DMS 273 (cell line): ENCODE data around the gene LSM11.
"Not testable (repeated sequence)": the region's sequence is repeated elsewhere in the genome, so short reads cannot be mapped to it uniquely, and the experiment has no call there.

Experiments used
- DNase-seq: peaks from one replicate; lab custom pipeline; 2025; ENCODE audit not compliant: unreplicated experiment; lab: John Stamatoyannopoulos, UW

Gene LSM11

DNA sequence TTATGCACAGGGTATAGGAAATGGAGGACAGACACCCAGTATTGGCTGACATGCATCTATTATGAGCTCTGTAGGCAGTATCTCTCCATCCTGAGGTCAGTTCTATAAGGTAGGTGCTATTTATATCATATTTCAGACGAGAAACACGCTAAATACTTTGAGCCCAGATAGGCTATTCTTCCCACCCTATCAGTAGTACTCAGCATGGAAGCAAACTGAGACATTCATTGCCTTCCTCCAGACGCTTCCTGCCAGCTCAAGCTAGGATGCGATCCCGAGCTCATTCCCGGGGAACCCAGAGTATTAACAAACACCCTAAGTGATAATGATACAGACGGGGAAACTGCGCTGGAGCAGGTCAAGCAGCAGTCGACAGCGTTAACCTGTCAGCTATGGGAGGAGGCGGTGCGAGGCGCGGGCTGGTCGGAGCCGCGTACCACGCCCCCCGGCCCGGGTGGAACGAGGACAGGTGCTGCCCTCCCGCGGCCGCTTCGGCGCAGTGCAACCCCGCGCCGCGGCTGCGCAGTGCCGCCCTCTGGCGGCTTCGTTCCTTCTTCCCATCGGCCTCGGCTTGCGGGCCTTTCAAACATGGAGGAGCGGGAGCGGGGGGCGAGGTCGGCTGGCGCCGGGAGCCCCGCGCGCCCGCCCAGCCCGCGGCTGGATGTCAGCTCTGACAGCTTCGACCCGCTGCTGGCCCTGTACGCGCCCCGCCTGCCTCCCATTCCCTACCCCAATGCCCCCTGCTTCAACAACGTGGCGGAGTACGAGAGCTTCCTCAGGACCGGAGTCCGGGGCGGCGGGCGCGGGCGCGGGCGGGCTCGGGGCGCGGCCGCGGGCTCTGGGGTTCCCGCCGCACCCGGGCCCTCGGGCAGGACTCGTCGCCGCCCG lies at the start of gene LSM11:
Gene LSM11, plus strand, starts transcription at position 550 of the 888 bp plus-strand sequence. Its CDS starts 39 bp downstream, at position 589.
- DNase-seq = peak; percentile 94

- not testable (repeated sequence) for DNase-seq
Measured at GRCh38 chr5:157693816-157694215, 49.7 kb upstream of the LSM11 start.

- DNase-seq = not testable (repeated sequence)
Measured at GRCh38 chr5:157696154-157696553, 47.4 kb upstream of the LSM11 start.

DNA sequence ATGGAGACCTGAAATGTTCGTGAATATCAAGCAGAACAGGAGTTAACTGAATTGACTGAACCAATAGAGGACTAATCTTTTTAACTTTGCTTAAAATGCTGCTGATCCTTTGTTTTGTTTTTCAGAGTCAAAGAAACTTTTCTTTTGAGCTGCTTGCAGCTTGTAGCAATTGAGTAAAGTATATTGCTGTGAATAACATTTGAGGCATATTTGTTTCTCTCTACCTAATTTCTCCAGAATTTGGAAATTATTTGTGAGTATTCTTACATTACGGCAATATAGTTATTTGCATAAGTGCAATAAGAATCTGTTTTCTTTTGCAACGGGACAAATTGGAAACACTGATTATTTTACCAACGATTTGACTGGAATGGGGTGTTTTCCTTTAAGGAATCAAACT lies 44.8 kb upstream of the LSM11 start:
- not testable (repeated sequence) for DNase-seq

DNA sequence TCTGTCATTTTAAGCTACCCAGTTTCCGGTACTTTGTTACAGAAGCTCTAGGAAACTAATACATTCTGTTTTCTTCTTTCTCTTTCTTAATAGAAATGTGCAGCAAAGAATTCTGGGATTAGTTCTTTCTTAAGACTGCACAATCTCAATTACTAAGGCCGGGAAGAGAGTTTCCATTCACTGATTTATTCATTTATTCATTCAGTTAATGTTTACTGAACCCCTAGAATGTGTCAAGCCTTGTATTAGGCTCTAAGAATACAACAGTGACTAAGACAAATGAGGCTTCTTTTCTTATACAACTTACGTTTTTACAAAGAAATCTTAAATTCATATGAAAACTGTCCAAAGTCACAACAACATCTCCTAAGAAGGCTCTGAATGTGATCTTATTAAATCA lies 39.8 kb upstream of the LSM11 start:
- no peak for DNase-seq

DNA sequence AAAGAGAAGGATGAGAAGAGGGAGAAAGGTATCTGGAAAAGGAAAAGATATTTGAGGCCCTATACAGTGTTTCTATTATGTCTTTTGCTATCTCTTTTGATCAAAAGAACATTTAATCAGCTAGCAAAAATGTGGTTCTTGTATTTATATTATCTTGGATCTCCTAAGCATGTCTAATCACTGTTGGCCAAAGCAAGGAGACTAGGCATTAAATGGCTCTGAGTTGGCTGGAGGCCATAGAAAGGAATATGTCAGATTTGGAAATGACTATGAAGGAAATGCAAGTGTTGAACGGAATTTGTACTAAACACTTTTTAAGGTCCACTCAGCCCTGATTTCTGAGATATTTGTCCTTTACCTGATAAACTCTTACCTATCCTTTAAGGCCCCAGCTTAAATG lies 34.6 kb upstream of the LSM11 start:
- DNase-seq = peak; percentile 7

- DNase-seq = no peak
Measured at GRCh38 chr5:157709346-157709745, 34.2 kb upstream of the LSM11 start.

- no peak for DNase-seq
Measured at GRCh38 chr5:157710431-157710830, 33.1 kb upstream of the LSM11 start.

DNA sequence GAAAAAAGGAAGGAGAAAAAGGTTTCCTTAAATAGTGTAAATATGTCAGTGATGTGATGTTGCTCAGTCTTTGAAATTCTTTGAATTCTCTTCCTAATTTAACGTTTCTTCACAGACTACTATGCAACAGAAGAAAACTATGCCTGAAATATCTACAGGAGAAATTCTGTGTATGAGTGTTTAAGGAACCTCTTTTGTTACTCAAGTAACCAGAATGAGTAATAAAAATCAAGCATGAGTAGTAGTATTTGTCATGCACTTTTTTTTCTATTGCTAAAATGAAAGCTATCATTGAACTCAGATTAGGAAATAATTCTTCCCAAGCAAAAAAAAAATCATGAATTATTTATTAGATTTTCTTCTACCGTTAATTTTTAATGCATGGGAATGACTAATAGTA lies 32.6 kb upstream of the LSM11 start:
- DNase-seq = no peak

DNA sequence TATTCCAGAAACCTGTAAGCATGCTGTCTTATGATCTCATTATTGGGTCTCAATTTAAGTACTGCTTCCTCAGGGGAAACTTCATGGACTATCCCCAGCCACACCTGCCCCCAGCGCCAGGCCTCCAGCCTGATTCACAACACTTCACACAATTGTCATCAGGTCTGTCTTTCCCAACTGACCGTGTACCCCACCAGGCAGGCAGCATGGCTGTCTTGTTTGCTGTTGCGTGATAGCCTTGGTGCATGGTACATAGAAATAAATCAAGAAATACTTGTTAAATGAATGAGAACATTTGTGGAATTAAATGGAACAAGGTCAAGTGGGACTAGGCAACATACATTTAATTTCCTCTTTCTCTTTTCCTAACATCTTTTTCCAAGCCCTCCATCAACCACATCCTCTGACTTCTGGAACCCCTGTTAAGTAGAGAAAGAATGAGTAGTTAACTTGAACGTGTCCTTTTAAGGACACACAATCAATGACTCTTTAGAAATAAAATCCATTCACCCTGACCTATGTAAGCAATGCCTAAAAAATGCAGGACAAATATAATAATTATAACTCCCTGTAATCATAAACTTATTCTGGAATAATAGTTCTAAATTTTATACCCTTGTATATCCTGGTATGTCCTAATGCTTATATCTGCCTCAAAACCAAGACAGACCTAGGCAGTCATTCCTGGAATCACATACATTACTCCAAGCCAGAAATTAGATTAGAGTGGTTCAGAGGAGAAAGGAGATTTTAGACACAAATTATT lies 29.5 kb upstream of the LSM11 start:
- no peak for DNase-seq

- DNase-seq = no peak
Measured at GRCh38 chr5:157714596-157714864, 29.0 kb upstream of the LSM11 start.

DNA sequence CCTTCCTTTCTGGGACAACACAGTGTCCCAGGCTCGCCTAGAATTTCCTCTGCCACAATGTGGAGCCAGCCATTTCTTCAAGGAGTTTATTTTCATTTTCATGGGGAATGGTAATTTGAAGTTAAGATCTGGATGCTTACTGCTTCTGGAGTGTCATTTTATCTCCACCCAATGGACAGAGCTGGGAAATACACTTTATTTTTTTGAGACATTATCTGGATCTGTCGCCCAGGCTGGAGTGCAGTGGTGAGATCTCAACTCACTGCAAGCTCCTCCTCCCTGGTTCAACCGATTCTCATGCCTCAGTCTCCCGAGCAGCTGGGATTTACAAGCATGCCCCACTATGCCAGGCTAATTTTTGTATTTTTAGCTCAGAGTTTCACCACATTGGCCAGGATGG lies 25.0 kb upstream of the LSM11 start:
- peak; percentile 60 for DNase-seq

DNA sequence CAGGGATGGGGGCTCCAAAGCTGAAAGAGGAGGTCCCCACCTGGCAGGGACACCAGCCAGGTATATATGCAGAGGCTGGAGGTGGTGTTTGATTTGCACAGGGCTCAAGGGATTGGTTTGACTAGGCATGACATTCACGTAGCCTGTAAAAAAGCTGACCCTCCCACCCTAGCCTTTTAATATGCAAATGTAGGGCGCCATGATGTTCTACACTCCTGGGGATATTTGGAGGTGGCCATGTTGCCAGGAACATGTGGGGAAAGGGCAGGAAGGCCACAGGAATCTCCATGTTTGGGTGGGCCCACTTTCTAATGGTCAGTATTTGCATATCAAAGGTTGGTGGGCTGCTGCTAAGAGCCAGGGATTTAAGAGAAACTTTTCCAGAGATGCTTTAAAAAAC lies 24.3 kb upstream of the LSM11 start:
- no peak for DNase-seq

- no peak for DNase-seq
Measured at GRCh38 chr5:157721159-157721558, 22.4 kb upstream of the LSM11 start.

DNA sequence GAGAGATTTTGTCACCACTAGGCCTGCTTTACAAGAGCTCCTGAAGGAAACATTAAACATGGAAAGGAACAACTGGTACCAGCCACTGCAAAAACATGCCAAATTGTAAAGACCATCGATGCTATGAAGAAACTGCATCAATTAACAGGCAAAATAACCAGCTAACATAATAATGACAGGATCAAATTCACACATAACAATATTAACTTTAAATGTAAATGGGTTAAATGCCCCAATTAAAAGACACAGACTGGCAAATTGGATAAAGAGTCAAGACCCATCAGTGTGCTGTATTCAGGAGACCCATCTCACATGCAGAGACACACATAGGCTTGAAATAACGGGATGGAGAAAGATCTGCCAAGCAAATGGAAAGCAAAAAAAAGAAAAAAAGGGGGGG lies 20.6 kb upstream of the LSM11 start:
- not testable (repeated sequence) for DNase-seq

DNA sequence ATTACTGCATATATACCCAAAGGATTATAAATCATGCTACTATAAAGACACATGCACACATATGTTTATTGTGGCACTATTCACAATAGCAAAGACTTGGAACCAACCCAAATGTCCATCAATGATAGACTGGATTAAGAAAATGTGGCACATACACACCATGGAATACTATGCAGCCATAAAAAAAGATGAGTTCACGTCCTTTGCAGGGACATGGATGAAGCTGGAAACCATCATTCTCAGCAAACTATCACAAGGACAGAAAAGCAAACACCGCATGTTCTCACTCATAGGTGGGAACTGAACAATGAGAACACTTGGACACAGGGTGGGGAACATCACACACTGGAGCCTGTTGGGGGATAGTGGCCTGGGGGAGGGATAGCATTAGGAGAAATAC lies 16.9 kb upstream of the LSM11 start:
- DNase-seq = not testable (repeated sequence)

DNA sequence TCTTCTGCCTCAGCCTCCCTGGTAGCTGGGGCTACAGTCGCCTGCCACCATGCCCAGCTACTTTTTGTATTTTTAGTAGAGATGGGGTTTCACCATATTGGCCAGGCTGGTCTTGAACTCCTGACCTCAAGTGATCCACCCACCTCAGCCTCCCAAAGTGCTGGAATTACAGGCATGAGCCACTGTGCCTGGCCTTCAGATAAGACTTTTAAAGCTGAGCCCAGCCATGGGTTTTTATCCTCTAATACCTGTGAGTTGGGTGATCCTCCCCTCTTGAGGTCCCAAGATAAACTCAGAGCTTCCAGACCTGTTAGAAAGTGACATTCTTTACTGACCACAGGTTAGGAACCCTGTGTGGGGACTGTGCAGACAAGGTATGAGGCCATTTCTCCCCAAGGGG lies 15.7 kb upstream of the LSM11 start:
- DNase-seq = not testable (repeated sequence)

DNA sequence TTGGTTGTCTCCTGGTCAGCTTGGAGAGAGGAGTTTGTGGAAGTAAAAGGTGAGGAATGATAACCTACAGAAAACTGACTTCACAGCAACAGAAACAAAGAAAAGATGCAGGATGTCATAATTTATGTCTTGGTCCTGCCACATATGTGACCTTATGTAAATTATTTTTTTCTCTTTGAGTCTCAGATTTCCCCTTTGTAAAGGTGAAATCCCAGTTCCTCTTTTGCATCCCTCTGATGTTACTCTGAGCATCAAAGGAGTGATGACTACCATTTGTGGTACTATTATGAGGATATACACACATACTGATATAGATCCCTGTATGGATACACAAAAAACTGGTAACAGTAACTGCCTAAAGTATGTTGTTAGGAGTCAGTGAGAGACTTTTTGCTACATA lies 13.7 kb upstream of the LSM11 start:
- no peak for DNase-seq

GRCh38 chr5:157730900-157731271 lies 12.6 kb upstream of the LSM11 start:
- no peak for DNase-seq

- DNase-seq = peak; percentile 99
Measured at GRCh38 chr5:157731272-157732129, 12.0 kb upstream of the LSM11 start, which contains the start of gene THG1L. Gene THG1L, plus strand, starts transcription at chr5:157731420. Its CDS starts 21 bp downstream, at chr5:157731441.

- DNase-seq = no peak
Measured at GRCh38 chr5:157732130-157732514, 11.4 kb upstream of the LSM11 start.
